GM19043 (cell line): ENCODE results near the gene SURF6.
"Not testable (repeated sequence)": the region's sequence is repeated elsewhere in the genome, so short reads cannot be mapped to it uniquely, and the experiment has no call there.

Experiments
- ATAC-seq: cut with Tn5 transposase; IDR thresholded peaks from one replicate; pipeline ENCODE4 v1.9.1; 2021; ENCODE audit warnings: low read depth; ENCODE audit not compliant: unreplicated experiment

The SURF6 gene

GRCh38 chr9:133329306-133330156, 6.5 kb downstream of the SURF6 start:
- ATAC-seq: not testable (repeated sequence)

- no peak for ATAC-seq
These were observed 8.0 kb downstream of the SURF6 start for GRCh38 chr9:133327834-133328484.

DNA sequence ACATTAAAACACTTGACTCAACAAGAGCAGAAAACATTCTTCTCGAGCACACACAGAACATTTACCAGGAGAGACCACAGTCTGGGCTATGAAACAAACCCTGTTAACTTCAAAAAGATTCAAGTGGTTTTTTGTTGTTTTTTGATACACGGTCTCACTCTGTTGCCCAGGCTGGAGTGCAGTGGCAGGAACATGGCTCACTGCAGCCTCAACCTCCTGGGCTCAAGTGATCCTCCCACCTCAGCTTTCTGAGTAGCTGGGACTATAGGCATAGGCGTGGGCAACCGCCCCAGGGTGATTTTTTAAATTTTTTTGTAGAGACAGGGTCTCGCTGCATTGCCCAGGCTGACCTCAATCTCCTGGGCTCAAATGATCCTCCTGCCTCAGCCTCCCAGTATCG, 9.0 kb downstream of the SURF6 start:
- ATAC-seq: not testable (repeated sequence)

GRCh38 chr9:133323991-133324703, 11.8 kb downstream of the SURF6 start:
- ATAC-seq: no peak

GRCh38 chr9:133323211-133323610, 12.8 kb downstream of the SURF6 start:
- no peak for ATAC-seq

DNA sequence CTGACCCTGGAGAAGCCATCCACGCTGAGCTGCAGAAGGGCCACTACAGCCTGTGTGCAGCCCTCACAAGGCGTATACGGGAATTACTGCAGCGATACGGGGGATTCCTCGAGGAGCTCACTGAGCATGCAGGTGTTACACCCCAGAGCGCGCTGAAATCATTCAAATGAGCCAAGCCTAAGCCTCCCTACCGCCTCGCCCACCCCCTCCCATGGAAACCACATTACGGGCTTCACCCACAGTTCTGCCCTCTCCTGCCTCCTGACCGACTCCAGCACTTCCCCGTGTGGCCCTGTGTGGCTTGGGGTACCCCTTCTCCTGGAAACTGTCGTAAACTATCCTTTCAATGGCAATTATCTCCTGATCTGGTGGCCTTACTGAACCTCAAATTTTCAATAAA, 13.3 kb downstream of the SURF6 start:
- no peak for ATAC-seq

GRCh38 chr9:133321411-133321935, 14.5 kb downstream of the SURF6 start:
- ATAC-seq: no peak

DNA sequence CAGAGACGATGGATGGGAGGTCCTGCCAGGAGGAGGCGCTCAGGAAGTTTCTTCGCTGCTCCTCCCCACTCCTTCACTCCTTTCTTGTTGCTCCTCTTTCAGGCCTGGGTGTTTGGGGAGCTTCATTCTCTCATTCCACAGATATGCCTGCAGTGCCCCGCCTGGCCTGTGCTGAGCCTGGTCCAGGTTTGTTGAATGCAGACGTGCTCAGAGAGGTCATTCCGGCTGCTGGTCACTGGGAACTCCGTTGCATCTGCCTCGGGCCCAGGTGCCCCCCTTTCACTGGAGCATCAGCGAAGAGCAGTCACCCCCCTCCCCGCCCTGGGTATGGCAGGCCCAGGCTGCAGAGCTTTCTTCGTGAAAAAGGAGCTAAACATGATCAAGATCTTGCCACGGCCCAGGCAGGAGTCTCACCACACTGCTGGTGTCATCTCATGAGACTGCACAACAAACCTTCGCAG, 15.5 kb downstream of the SURF6 start:
- ATAC-seq: no peak

DNA sequence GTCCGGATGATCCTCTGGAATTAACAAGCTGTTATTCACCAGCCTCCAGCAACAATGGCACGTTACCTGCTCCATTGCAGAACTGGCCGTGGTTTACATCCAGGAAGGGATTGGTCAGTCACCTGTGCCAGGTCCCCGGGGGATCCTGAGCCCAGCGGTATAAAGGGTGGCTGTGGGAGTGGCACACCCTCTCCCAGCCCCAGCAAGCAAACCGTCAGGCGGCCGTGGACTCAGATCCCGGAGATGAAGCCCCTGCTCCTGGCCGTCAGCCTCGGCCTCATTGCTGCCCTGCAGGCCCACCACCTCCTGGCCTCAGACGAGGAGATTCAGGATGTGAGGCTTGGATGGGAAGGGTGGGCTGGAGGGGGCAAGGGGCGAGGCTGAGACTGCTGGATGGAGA, 18.4 kb downstream of the SURF6 start:
- ATAC-seq: not testable (repeated sequence)

DNA sequence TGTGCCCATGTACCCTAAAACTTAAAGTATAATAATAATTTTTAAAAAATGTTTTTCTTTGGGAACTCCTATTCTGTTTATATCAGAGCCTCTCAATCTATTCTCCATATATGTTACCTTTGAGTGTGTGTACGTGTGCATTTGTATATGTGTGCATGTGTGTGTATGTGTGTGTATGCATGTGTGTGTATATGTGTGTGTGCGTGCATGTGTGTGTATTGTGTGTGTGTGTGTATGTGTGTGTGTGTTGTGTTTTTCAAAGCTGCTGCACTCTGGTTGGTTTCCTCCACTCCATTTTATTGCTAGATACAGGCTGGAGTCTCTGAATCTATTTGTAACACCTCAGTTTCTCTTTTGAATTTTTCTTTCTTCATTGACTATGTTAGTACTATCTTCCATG, 20.0 kb downstream of the SURF6 start:
- ATAC-seq: no peak

- ATAC-seq: no peak
These were observed 26.4 kb downstream of the SURF6 start for GRCh38 chr9:133309608-133310007.

DNA sequence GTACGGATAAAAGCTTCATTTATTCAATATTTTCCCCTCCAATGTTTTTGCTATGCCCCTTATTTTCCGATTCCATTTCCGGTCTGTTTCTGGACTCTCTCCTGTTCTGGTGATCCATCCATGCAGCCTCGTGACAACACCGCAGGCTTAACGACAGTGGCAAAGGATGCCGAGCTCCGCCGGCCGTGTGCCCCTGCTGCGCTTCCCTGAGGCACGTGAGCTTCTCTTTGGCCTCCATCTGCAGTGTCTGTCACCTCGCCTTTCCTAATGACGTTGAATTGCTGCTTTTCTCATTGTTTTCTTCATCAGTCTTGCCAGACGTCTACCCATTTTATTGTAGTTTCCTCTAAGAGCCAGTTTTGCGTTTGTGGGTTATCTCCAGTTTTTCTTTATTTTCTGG, 28.7 kb downstream of the SURF6 start:
- ATAC-seq: no peak

DNA sequence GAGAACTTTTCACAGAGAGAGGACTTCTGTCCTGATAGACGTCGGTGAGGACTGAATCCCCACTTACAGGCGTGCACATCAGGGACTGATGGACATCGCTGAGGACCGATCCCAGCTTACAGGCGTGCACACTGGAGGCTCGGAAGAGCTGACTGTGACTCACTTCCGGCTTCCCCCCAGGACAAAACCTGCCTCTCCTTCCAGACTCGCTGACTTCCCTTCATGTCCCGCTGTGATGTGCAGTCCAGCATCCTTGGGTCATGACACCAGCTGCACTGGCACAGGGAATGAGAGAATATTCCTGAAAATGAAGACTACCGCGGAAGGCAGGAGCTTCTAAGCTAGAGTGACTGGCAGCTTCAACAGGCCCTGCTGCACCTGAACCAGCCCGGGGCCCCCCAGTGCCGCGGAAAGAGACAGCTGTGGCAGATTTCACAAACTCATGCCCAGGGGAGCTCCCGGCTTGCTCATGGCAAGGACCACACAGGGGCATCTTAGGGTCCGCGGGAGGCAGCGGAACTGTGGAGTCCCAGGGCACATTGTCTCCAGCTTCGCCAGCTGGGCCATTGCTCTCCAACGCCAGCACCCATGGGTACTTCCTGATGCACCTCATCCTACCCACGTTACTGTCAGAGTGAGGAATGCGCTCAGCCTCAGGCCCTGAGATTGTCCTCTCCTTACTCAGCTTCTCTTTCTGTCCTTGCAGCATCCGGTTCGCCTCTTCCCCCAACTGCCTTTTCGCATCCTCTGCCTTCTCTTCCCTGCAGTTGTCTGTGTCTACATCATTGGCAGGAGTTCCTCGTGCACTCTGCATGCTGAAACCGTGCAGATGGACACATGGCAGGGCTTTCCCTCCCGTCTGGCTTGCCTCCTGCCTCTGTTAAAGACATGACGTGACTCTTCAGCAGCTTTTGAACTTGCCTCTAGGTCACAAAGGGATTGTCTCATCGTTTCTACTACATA, 29.5 kb downstream of the SURF6 start:
- no peak for ATAC-seq

DNA sequence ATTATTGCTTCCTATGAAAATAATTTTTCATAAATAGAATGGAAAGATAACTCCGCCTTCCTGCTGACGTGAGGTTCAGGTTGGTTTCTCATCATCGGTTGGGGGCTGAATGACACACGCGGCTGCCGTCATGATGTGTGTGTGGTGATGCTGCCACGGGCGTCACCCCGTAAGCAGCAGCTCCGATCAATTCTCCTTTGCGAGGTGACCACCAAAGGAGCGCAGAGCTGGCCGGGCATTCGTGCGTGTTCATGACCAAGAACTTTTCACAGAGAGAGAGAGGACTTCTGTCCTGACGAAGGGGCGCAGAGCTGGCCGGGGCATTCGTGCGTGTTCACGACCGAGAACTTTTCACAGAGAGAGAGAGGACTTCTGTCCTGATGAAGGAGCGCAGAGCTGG, 30.3 kb downstream of the SURF6 start:
- no peak for ATAC-seq

- no peak for ATAC-seq
These were observed 31.3 kb downstream of the SURF6 start for GRCh38 chr9:133304477-133305377.

DNA sequence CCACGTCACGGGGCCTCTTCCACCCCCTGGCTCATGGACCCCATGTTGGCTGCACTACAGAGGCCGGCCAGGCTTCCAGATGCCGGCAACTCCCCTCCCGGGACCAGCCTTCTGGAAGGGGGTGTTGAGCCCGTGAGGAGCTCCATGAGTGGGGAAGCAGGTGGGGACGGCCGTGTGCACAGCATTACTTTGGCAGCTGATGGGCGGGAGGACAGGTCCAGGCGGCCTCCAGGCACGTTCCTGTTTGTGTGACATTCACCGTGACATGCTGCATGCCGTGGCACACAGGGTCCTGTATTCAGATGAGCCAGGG, 31.9 kb downstream of the SURF6 start:
- no peak for ATAC-seq

DNA sequence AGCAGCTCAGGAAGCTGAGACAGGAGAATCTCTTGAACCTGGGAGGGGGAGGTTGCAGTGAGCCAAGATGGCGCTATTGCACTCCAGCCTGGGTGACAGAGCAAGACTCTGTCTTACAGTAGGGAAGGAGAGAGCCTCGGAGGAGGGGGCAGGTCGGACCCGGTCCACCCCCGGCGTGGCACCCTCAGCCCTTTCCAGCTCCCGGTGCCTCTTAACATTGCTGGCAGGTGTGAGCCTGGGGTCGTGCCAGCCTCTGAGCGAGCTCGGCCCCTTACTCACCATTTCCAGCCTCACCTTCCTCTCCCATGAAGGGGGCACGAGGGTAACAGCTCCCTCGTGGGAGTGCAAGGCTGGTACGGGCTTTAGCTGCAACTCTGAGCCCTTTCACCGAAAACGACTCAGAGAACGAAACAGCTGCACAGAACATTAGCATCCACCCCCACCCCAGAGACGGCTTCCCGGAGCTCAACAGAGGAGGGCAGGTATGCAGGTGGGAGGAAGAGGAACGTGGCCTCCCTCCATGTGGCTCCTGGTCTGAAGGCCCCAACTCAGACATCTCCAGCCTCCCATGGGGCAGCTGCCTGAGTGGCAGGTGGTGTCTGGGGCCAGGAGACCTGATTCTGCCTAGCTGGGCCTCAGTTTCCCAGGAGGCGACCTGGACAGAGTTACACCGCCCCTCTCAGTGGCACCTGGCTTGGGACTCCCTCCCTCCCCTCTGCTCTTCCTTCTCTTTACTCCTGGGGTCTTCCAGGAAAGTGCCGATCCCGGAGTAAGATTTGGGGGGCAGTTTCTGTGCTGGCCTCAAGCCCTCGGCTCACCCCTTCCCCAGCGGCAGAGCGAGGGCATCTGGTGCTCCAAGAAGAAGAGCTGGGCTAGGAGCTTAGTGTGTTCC, 32.5 kb downstream of the SURF6 start:
- ATAC-seq: no peak
